ENCODE measurements around the gene SMYD3. TPM values are rescaled to one million over a fixed set of nuclear protein-coding genes. Genes with fewer than 3 reads are reported as not detected.

The SMYD3 gene
- total RNA-seq, 4 donors from 2014 or later = 11.6 to 26.9 (median 18.3) TPM

DNA sequence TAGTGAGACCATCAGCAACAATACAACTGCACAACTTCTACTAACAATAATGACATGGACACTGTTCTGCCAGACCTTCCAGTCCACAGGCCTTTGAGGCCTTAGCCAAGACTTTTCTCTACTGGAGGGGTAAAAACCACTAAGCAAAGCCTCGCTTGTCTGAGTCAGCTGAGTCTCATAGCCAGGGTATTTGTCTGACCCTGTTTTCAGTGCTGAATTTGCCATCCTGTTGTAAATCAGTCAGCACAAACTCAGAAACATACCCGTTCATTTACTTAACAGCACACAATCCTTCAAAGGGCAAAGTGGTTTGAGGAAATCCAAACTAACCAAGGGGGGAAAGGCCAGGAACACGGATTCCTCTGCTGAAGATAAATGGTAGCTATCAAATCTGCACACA is 537.8 kb downstream of the SMYD3 start:
- Histone ChIP-seq H3K4me3 (no peak overlapping the region), H3K9me3 (no peaks in the 10 kb centered on the region), H3K36me3 (no peaks in the 10 kb centered on the region), H3K4me1 (no peaks in the 10 kb centered on the region), H3K27me3 (no peaks in the 10 kb centered on the region), H3K27ac (no peak overlapping the region)
- ATAC-seq = no peak
- TF ChIP-seq EP300 (IDR thresholded peaks at IDR 0.05) (no peak), POLR2AphosphoS5 (IDR thresholded peaks at IDR 0.05) (no peak), POLR2A (IDR thresholded peaks at IDR 0.05) (no peak)
- TF ChIP-seq, protein P1, sequence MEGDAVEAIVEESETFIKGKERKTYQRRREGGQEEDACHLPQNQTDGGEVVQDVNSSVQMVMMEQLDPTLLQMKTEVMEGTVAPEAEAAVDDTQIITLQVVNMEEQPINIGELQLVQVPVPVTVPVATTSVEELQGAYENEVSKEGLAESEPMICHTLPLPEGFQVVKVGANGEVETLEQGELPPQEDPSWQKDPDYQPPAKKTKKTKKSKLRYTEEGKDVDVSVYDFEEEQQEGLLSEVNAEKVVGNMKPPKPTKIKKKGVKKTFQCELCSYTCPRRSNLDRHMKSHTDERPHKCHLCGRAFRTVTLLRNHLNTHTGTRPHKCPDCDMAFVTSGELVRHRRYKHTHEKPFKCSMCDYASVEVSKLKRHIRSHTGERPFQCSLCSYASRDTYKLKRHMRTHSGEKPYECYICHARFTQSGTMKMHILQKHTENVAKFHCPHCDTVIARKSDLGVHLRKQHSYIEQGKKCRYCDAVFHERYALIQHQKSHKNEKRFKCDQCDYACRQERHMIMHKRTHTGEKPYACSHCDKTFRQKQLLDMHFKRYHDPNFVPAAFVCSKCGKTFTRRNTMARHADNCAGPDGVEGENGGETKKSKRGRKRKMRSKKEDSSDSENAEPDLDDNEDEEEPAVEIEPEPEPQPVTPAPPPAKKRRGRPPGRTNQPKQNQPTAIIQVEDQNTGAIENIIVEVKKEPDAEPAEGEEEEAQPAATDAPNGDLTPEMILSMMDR (IDR thresholded peaks at IDR 0.05) = no peak
- 58 to 75% methylated on average over 1 to 2 of the region's 3 CpGs for WGBS, 2 donors (ENCODE audit: low coverage in 1 of 2)

DNA sequence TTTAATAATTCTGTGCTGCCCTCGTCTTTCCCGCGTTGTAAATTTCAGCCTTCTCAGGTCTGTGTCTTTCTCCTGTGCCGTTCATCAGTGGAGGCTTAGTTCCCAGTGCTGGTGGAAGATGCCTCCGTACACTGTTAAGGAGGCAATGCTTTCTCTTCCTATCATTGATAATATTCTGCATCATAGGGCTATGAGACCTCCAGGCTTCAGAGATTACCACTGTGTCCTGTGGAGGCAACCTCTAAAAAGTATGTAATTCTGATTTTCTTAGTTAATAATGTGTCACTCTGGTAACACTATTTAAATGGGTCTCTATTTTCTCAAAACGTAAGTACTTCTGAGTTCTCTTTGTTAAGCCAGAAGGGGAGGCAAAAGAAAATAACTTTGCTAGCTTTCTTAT is 538.3 kb downstream of the SMYD3 start:
- no peak for ATAC-seq
- Histone ChIP-seq H3K4me3 (no peak overlapping the region), H3K27me3 (no peaks in the 10 kb centered on the region), H3K9me3 (no peaks in the 10 kb centered on the region), H3K36me3 (no peaks in the 10 kb centered on the region), H3K4me1 (no peaks in the 10 kb centered on the region), H3K27ac (no peak overlapping the region)
- TF ChIP-seq, protein P1 (IDR thresholded peaks at IDR 0.05) = no peak
- no peak for TF ChIP-seq POLR2A (IDR thresholded peaks at IDR 0.05)
- TF ChIP-seq POLR2AphosphoS5 (IDR thresholded peaks at IDR 0.05) = no peak
- no peak for TF ChIP-seq EP300 (IDR thresholded peaks at IDR 0.05)
- WGBS, 2 donors (ENCODE audit: low coverage in 1 of 2) = 90 to 95% methylated on average over 5 to 6 of the region's 6 CpGs

DNA sequence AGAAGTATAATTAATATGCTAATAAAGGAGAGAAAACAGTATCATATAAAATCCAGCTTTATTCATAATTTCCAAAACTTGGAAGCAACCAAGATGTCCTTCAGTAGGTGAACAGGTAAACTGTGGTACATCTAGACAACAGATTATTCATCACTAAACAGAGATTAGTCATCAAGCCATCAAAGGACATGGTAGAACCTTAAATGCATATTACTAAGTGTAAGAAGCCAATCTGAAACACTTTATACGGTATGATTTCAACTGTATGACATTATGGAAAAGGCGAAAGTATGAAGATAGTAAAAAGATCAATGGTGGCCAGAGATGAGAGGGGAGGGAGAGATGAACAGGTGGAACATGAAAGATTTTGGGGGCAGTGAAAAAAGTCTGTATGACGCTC is 541.7 kb downstream of the SMYD3 start:
- Histone ChIP-seq H3K4me3 (no peak overlapping the region), H3K4me1 (no peaks in the 10 kb centered on the region), H3K9me3 (no peaks in the 10 kb centered on the region), H3K36me3 (no peaks in the 10 kb centered on the region), H3K27me3 (no peaks in the 10 kb centered on the region), H3K27ac (no peak overlapping the region)
- WGBS, 2 donors (ENCODE audit: low coverage in 1 of 2) = 94 to 97% methylated on average over 3 of the region's 3 CpGs
- TF ChIP-seq POLR2A (IDR thresholded peaks at IDR 0.05) = no peak
- TF ChIP-seq EP300 (IDR thresholded peaks at IDR 0.05) = no peak
- TF ChIP-seq, protein P1 (IDR thresholded peaks at IDR 0.05) = no peak
- TF ChIP-seq POLR2AphosphoS5 (IDR thresholded peaks at IDR 0.05) = no peak
- ATAC-seq = no peak

DNA sequence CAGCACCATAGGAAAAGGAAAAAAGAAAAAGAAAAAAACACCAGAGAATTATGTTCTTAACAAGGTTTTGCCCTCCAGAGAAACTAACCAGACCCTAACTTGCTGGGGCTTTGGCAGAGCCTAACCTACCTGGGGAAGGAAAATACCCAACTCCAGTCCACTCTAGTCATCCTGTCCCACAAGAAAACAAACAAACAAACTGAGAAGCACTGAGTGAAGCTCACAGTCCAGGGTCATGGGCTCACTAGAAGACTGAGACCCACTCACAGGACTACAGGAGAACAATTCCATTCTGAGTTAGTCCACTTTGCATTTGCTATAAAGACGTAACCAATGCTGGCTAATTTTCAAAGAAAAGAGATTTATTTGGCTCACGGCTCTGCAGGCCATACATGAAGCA is 543.4 kb downstream of the SMYD3 start:
- ATAC-seq = no peak
- TF ChIP-seq POLR2A (IDR thresholded peaks at IDR 0.05) (no peak), POLR2AphosphoS5 (IDR thresholded peaks at IDR 0.05) (no peak), EP300 (IDR thresholded peaks at IDR 0.05) (no peak)
- TF ChIP-seq, protein P1 (IDR thresholded peaks at IDR 0.05) = no peak
- Histone ChIP-seq H3K9me3 (no peaks in the 10 kb centered on the region), H3K27ac (no peak overlapping the region), H3K4me1 (no peaks in the 10 kb centered on the region), H3K36me3 (no peaks in the 10 kb centered on the region), H3K4me3 (no peak overlapping the region), H3K27me3 (no peaks in the 10 kb centered on the region)
- WGBS, 2 donors (ENCODE audit: low coverage in 1 of 2) = 100% methylated on average over 1 to 2 of the region's 2 CpGs

DNA sequence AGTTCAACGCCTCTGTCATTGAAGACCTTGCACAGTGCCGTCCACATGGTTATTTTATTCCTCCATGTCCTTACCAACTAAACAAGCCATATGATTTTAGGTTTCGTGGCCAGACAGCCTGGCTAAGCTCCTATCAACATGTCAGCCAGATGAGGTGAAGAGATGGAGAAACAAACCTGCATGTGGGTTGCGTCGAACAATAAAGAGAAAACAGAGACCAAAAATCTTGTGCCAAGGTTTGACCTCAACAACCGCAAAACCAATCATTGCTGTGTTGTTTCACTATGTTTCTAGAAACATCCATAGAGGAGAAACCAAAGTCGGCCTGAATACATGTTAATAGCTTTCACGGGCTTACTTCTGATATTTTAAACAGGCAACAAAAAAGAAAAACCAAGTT is 544.6 kb downstream of the SMYD3 start:
- Histone ChIP-seq H3K36me3 (no peaks in the 10 kb centered on the region), H3K9me3 (no peaks in the 10 kb centered on the region), H3K4me1 (no peaks in the 10 kb centered on the region), H3K27ac (no peak overlapping the region), H3K4me3 (no peak overlapping the region), H3K27me3 (no peaks in the 10 kb centered on the region)
- WGBS, 2 donors (ENCODE audit: low coverage in 1 of 2) = 95 to 97% methylated on average over 8 of the region's 8 CpGs
- no peak for TF ChIP-seq POLR2A (IDR thresholded peaks at IDR 0.05)
- no peak for TF ChIP-seq EP300 (IDR thresholded peaks at IDR 0.05)
- TF ChIP-seq POLR2AphosphoS5 (IDR thresholded peaks at IDR 0.05) = no peak
- TF ChIP-seq, protein P1 (IDR thresholded peaks at IDR 0.05) = no peak
- no peak for ATAC-seq

Measured in gastroesophageal sphincter (tissue), 4 donors.